BLaER1 (cell line): ENCODE measurements around the gene MXI1.

Experiments
- H3K27ac ChIP-seq: shearing (Covaris generic); formaldehyde crosslinking; 2 replicates; pipeline ENCODE4 v1.8.1; 2022
- H3K27me3 ChIP-seq: shearing (Covaris generic); formaldehyde crosslinking; 2 replicates; pipeline ENCODE4 v1.8.1; 2022
- H3K36me3 ChIP-seq: shearing (Covaris generic); formaldehyde crosslinking; 2 replicates; pipeline ENCODE4 v1.8.1; 2022
- H3K4me1 ChIP-seq: shearing (Covaris generic); formaldehyde crosslinking; 2 replicates; pipeline ENCODE4 v1.8.1; 2022
- H3K4me2 ChIP-seq: shearing (Covaris generic); formaldehyde crosslinking; 2 replicates; pipeline ENCODE4 v1.8.1; 2022
- H3K4me3 ChIP-seq: shearing (Covaris generic); formaldehyde crosslinking; 2 replicates; pipeline ENCODE4 v1.8.1; 2022
- H3K9ac ChIP-seq: shearing (Covaris generic); formaldehyde crosslinking; 2 replicates; pipeline ENCODE4 v1.8.1; 2022
- H3K9me3 ChIP-seq: shearing (Covaris generic); formaldehyde crosslinking; 2 replicates; pipeline ENCODE4 v1.8.1; 2022
- H4K20me1 ChIP-seq: shearing (Covaris generic); formaldehyde crosslinking; 2 replicates; pipeline ENCODE4 v1.8.1; 2022
- Cebpa-rat ChIP-seq: shearing (Covaris generic); IDR thresholded peaks from 2 replicates; pipeline ENCODE4 v1.8.1; 2022

The MXI1 gene

GRCh38 chr10:110214371-110214826, 7.0 kb downstream of the MXI1 start:
- Histone ChIP-seq H3K36me3 (no peaks in the 10 kb centered on the region), H4K20me1 (peaks cover 77% of the 10 kb centered on the region), H3K9ac (no peak overlapping the region), H3K27me3 (no peaks in the 10 kb centered on the region), H3K4me1 (peaks cover 67% of the 10 kb centered on the region), H3K9me3 (no peaks in the 10 kb centered on the region), H3K27ac (no peak overlapping the region), H3K4me3 (no peak overlapping the region), H3K4me2 (peak overlapping the region; percentile 57)
- TF ChIP-seq Cebpa-rat, result no peak

GRCh38 chr10:110215286-110216170, 8.1 kb downstream of the MXI1 start:
- Histone ChIP-seq H3K4me3 (no peak overlapping the region), H3K4me1 (peaks cover 75% of the 10 kb centered on the region), H3K9me3 (no peaks in the 10 kb centered on the region), H3K27ac (no peak overlapping the region), H3K36me3 (no peaks in the 10 kb centered on the region), H3K27me3 (no peaks in the 10 kb centered on the region), H4K20me1 (peaks cover 88% of the 10 kb centered on the region), H3K9ac (no peak overlapping the region), H3K4me2 (peak overlapping the region; percentile 57)
- no peak for TF ChIP-seq Cebpa-rat

DNA sequence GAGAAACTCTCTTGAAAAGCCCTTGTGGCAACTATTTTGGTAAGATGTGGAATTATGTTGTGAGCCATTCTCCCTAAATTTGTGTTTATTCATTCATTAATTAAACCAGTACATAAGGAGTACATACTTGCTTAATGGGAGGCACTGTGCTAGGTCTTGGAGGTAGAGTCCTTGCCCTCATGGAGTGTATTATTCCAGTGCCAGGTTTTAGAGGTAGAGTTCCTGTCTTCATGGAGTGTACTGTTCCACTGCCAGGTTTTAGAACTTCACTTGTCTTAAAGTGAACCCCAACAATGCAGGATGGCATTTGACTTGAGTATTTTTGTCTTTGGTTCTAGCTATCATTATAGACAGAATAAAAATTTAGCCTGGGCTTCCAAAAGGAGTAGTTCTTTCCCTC, 8.8 kb downstream of the MXI1 start:
- H3K36me3 ChIP-seq, result no peaks in the 10 kb centered on the region
- H3K4me2 ChIP-seq, result 0 out of 2 replicates have a peak overlapping the region, but pooled peaks have one; percentile 57
- no peaks in the 10 kb centered on the region for H3K27me3 ChIP-seq
- peaks cover 96% of the 10 kb centered on the region for H4K20me1 ChIP-seq
- H3K27ac ChIP-seq, result no peak overlapping the region
- H3K9ac ChIP-seq, result no peak overlapping the region
- H3K4me1 ChIP-seq, result peaks cover 81% of the 10 kb centered on the region
- no peak overlapping the region for H3K4me3 ChIP-seq
- TF ChIP-seq Cebpa-rat, result no peak
- no peaks in the 10 kb centered on the region for H3K9me3 ChIP-seq

GRCh38 chr10:110216942-110217661, 9.7 kb downstream of the MXI1 start:
- Histone ChIP-seq H3K4me1 (peaks cover 81% of the 10 kb centered on the region), H3K9me3 (no peaks in the 10 kb centered on the region), H3K4me2 (no peak overlapping the region; the same call in 1 of the 2 replicates), H3K36me3 (no peaks in the 10 kb centered on the region), H3K4me3 (no peak overlapping the region), H3K9ac (no peak overlapping the region), H3K27me3 (no peaks in the 10 kb centered on the region), H3K27ac (no peak overlapping the region), H4K20me1 (peaks cover 98% of the 10 kb centered on the region)
- no peak for TF ChIP-seq Cebpa-rat

DNA sequence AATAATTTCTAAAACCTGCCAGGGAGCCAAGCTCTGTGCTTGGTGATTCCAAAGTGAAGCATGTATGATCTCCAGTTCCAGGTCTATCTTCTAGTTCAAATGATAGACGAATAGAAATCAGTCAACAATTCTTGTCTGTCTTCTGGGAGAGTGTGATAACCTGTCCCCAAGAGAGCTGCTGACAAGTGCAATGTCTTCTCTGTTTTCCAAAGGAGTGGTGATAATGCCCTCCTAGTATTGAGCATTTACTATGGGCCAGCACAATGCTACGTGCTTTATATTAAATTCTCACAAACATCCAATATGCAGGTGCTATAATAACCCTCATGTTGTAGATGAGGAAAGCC, 10.2 kb downstream of the MXI1 start:
- no peak for TF ChIP-seq Cebpa-rat
- no peaks in the 10 kb centered on the region for H3K27me3 ChIP-seq

GRCh38 chr10:110218632-110219031, 11.2 kb downstream of the MXI1 start:
- Histone ChIP-seq H3K27ac (no peak overlapping the region), H3K36me3 (no peaks in the 10 kb centered on the region), H3K4me2 (peak overlapping the region; percentile 39), H4K20me1 (peaks cover 98% of the 10 kb centered on the region), H3K9me3 (no peaks in the 10 kb centered on the region), H3K4me3 (no peak overlapping the region), H3K9ac (no peak overlapping the region), H3K27me3 (no peaks in the 10 kb centered on the region), H3K4me1 (peaks cover 72% of the 10 kb centered on the region)
- TF ChIP-seq Cebpa-rat, result no peak

More for the DNA sequence above, 10.2 kb downstream of the MXI1 start:
- Histone ChIP-seq H3K27ac (no peak overlapping the region), H3K36me3 (no peaks in the 10 kb centered on the region), H3K4me1 (peaks cover 81% of the 10 kb centered on the region), H3K9ac (no peak overlapping the region), H3K4me3 (no peak overlapping the region), H3K9me3 (no peaks in the 10 kb centered on the region), H3K4me2 (no peak overlapping the region; the same call in 1 of the 2 replicates), H4K20me1 (peaks cover 98% of the 10 kb centered on the region)

- Histone ChIP-seq H4K20me1 (peaks cover 99% of the 10 kb centered on the region), H3K4me3 (no peak overlapping the region), H3K4me1 (peaks cover 62% of the 10 kb centered on the region), H3K27me3 (no peaks in the 10 kb centered on the region), H3K27ac (no peak overlapping the region), H3K9ac (no peak overlapping the region), H3K36me3 (no peaks in the 10 kb centered on the region), H3K9me3 (no peaks in the 10 kb centered on the region), H3K4me2 (no peak overlapping the region)
- TF ChIP-seq Cebpa-rat, result no peak
Observed at GRCh38 chr10:110219884-110220283, 12.5 kb downstream of the MXI1 start.

DNA sequence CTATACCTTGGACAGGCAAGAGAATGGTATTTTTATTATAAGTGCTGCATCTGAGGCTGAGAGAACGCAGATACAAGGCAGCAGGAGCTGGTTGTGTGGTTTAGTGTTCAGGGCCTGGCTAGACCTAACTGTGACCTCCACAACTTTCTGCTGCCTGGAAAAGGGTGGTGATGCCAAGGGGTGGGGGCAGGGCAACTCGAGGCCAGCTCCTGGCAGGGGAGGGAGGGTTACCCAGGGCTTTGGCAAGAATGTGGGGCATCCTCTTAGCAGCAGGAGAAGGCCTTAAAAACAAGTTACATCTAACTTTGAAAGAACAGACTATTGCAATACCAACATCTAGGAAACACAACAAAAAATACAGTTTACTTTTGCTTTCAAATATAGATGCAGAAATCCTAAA, 13.0 kb downstream of the MXI1 start:
- TF ChIP-seq Cebpa-rat, result no peak
- Histone ChIP-seq H3K27me3 (no peaks in the 10 kb centered on the region), H3K27ac (no peak overlapping the region), H3K4me3 (no peak overlapping the region), H4K20me1 (peaks cover 99% of the 10 kb centered on the region), H3K4me2 (no peak overlapping the region; the same call in 1 of the 2 replicates), H3K9me3 (no peaks in the 10 kb centered on the region), H3K9ac (no peak overlapping the region), H3K4me1 (peaks cover 62% of the 10 kb centered on the region), H3K36me3 (no peaks in the 10 kb centered on the region)

- Histone ChIP-seq H3K4me3 (peak overlapping the region; percentile 27; the same call in 1 of the 2 replicates), H3K27me3 (no peaks in the 10 kb centered on the region), H3K9ac (peak overlapping the region; percentile 5; the same call in 1 of the 2 replicates)
Observed at GRCh38 chr10:110221044-110221720, 13.8 kb downstream of the MXI1 start.

More at GRCh38 chr10:110221044-110221720, 13.8 kb downstream of the MXI1 start:
- peaks cover 57% of the 10 kb centered on the region for H3K4me1 ChIP-seq
- H4K20me1 ChIP-seq, result peaks cover 92% of the 10 kb centered on the region
- peak overlapping the region; percentile 67 for H3K4me2 ChIP-seq
- no peaks in the 10 kb centered on the region for H3K9me3 ChIP-seq
- H3K27ac ChIP-seq, result no peak overlapping the region
- no peaks in the 10 kb centered on the region for H3K36me3 ChIP-seq
- no peak for TF ChIP-seq Cebpa-rat
